Keratinocyte (primary cell): ENCODE measurements around the gene ADH6.

Experiments used
- EZH2 ChIP-seq: IDR thresholded peaks from one replicate; pipeline ENCODE4 v1.6.1; 2012; ENCODE audit warnings: inconsistent platforms, mild to moderate bottlenecking, low read length, moderate library complexity
- TF ChIP-seq, protein P1 (sequence below), 3 experiments: IDR thresholded peaks in 1 of 3; conservative IDR thresholded peaks in 1 of 3; optimal IDR thresholded peaks in 1 of 3; 2 replicates in 2 of 3; 3 replicates in 1 of 3; pipeline versions ENCODE3 to v1.5.1; 2011; ENCODE audit warnings: low read length in 3 of 3, mild to moderate bottlenecking in 3 of 3, moderate library complexity in 2 of 3, control low read depth in 1 of 3, inconsistent platforms in 1 of 3; ENCODE audit not compliant: insufficient read depth in 2 of 3; ENCODE audit errors: extremely low read depth in 1 of 3

GRCh38 chr4:99205153-99205979 is 13.7 kb downstream of the ADH6 start:
- TF ChIP-seq, protein P1, sequence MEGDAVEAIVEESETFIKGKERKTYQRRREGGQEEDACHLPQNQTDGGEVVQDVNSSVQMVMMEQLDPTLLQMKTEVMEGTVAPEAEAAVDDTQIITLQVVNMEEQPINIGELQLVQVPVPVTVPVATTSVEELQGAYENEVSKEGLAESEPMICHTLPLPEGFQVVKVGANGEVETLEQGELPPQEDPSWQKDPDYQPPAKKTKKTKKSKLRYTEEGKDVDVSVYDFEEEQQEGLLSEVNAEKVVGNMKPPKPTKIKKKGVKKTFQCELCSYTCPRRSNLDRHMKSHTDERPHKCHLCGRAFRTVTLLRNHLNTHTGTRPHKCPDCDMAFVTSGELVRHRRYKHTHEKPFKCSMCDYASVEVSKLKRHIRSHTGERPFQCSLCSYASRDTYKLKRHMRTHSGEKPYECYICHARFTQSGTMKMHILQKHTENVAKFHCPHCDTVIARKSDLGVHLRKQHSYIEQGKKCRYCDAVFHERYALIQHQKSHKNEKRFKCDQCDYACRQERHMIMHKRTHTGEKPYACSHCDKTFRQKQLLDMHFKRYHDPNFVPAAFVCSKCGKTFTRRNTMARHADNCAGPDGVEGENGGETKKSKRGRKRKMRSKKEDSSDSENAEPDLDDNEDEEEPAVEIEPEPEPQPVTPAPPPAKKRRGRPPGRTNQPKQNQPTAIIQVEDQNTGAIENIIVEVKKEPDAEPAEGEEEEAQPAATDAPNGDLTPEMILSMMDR (optimal IDR thresholded peaks at IDR 0.05 in 1 of 3, IDR thresholded peaks at IDR 0.05 in 1 of 3, conservative IDR thresholded peaks at IDR 0.05 in 1 of 3; ENCODE audit: extremely low read depth in 1 of 3, insufficient read depth in 2 of 3, low read length in 3 of 3): no peak
- TF ChIP-seq EZH2: no peak
